HK-2 (cell line): Measurements from ENCODE around the gene CDC42.
A peak's percentile ranks its signal among the peaks of the same experiment; 100 is the strongest.

Experiments
- DNase-seq: peaks from one replicate; pipeline ENCODE4 v3.0.0-alpha.2; 2018; ENCODE audit not compliant: unreplicated experiment

Gene CDC42

GRCh38 chr1:22037520-22037919, 15.0 kb upstream of the CDC42 start:
- DNase-seq: no peak

GRCh38 chr1:22038036-22038435, 14.5 kb upstream of the CDC42 start:
- DNase-seq: no peak

- DNase-seq: no peak
Measured at GRCh38 chr1:22039594-22040285, 12.8 kb upstream of the CDC42 start.

- DNase-seq: no peak
Measured at GRCh38 chr1:22040286-22040623, 12.3 kb upstream of the CDC42 start.

GRCh38 chr1:22041505-22041904, 11.0 kb upstream of the CDC42 start:
- no peak for DNase-seq

- DNase-seq: no peak
Measured at GRCh38 chr1:22043198-22043769, 9.2 kb upstream of the CDC42 start.

- DNase-seq: no peak
Measured at GRCh38 chr1:22044690-22045420, 7.7 kb upstream of the CDC42 start.

- no peak for DNase-seq
Measured at GRCh38 chr1:22045604-22046228, 6.8 kb upstream of the CDC42 start.

GRCh38 chr1:22048351-22049192, 3.9 kb upstream of the CDC42 start:
- no peak for DNase-seq

- DNase-seq: no peak
Measured at GRCh38 chr1:22050330-22050729, 2.2 kb upstream of the CDC42 start.

- no peak for DNase-seq
Measured at GRCh38 chr1:22051607-22052114, 848 bp upstream of the CDC42 start.

GRCh38 chr1:22053017-22053860, 730 bp downstream of the CDC42 start:
- DNase-seq: peak; percentile 68

- no peak for DNase-seq
Measured at GRCh38 chr1:22053861-22054770, 1.6 kb downstream of the CDC42 start.

GRCh38 chr1:22055463-22055862, 3.0 kb downstream of the CDC42 start:
- DNase-seq: no peak

- DNase-seq: no peak
Measured at GRCh38 chr1:22056043-22056442, 3.5 kb downstream of the CDC42 start.

- DNase-seq: no peak
Measured at GRCh38 chr1:22056936-22057335, 4.4 kb downstream of the CDC42 start.

- no peak for DNase-seq
Measured at GRCh38 chr1:22057861-22058260, 5.4 kb downstream of the CDC42 start.

GRCh38 chr1:22064751-22065402, 12.4 kb downstream of the CDC42 start:
- DNase-seq: no peak

- DNase-seq: no peak
Measured at GRCh38 chr1:22071511-22071910, 19.0 kb downstream of the CDC42 start.
